EH (cell line): Measurements from ENCODE around the gene ITIH3.

Experiments used
- DNase-seq: peaks from one replicate; pipeline ENCODE4 v3.0.0-alpha.2; 2015; ENCODE audit warnings: low read depth

The ITIH3 gene

GRCh38 chr3:52844290-52844975 is 49.8 kb downstream of the ITIH3 start:
- no peak for DNase-seq

GRCh38 chr3:52845157-52845556 is 50.6 kb downstream of the ITIH3 start:
- DNase-seq: peak; percentile 13

GRCh38 chr3:52845691-52846431 is 51.3 kb downstream of the ITIH3 start:
- no peak for DNase-seq

- no peak for DNase-seq
These were observed 51.9 kb downstream of the ITIH3 start for GRCh38 chr3:52846432-52846965.

GRCh38 chr3:52847241-52847640 is 52.6 kb downstream of the ITIH3 start:
- no peak for DNase-seq

- DNase-seq: no peak
These were observed 53.1 kb downstream of the ITIH3 start for GRCh38 chr3:52847726-52848125.

- peak; percentile 85 for DNase-seq
These were observed 54.0 kb downstream of the ITIH3 start for GRCh38 chr3:52848617-52849016.

GRCh38 chr3:52849656-52850055 is 55.1 kb downstream of the ITIH3 start:
- DNase-seq: no peak

GRCh38 chr3:52851348-52851747 is 56.8 kb downstream of the ITIH3 start:
- peak; percentile 64 for DNase-seq

- DNase-seq: no peak
These were observed 57.8 kb downstream of the ITIH3 start for GRCh38 chr3:52852419-52852818.

- DNase-seq: no peak
These were observed 59.4 kb downstream of the ITIH3 start for GRCh38 chr3:52854013-52854412.

- no peak for DNase-seq
These were observed 62.1 kb downstream of the ITIH3 start for GRCh38 chr3:52856666-52857065.

- no peak for DNase-seq
These were observed 62.5 kb downstream of the ITIH3 start for GRCh38 chr3:52857133-52857532.

GRCh38 chr3:52857864-52858263 is 63.3 kb downstream of the ITIH3 start:
- no peak for DNase-seq
